Neural cell (in vitro differentiated cells): ENCODE measurements around the gene SGMS2.

Experiments
- EP300 ChIP-seq: fragments of 450-650 bp; conservative IDR thresholded peaks from 2 replicates; pipeline ENCODE4 v1.6.1; 2014; ENCODE audit warnings: antibody characterized with exemption, mild to moderate bottlenecking, moderate library complexity; ENCODE audit not compliant: poor library complexity, severe bottlenecking
- EZH2 ChIP-seq: fragments of 200-600, 300-800 bp; shearing (Covaris generic), sonication (generic); IDR thresholded peaks from 2 replicates; pipeline ENCODE4 v1.6.1; 2014; ENCODE audit warnings: antibody characterized with exemption, low read length, borderline replicate concordance, mild to moderate bottlenecking; ENCODE audit not compliant: insufficient read depth, poor library complexity, severe bottlenecking
- MXI1 ChIP-seq: fragments of 450-650 bp; conservative IDR thresholded peaks from 2 replicates; pipeline ENCODE4 v1.6.1; 2014; ENCODE audit warnings: antibody characterized with exemption, mild to moderate bottlenecking; ENCODE audit not compliant: poor library complexity, severe bottlenecking
- POLR2AphosphoS5 ChIP-seq: IDR thresholded peaks from 2 replicates; pipeline ENCODE4 v1.6.1; 2012
- RAD21 ChIP-seq: fragments of 450-650 bp; conservative IDR thresholded peaks from 2 replicates; pipeline ENCODE4 v1.6.1; 2014; ENCODE audit warnings: antibody characterized with exemption, mild to moderate bottlenecking, moderate library complexity
- REST ChIP-seq: IDR thresholded peaks from 2 replicates; pipeline ENCODE4 v1.6.1; 2012; ENCODE audit warnings: borderline replicate concordance
- SMC3 ChIP-seq: fragments of 450-650 bp; conservative IDR thresholded peaks from 2 replicates; pipeline ENCODE4 v1.6.1; 2014; ENCODE audit warnings: antibody characterized with exemption, mild to moderate bottlenecking, moderate library complexity; ENCODE audit not compliant: poor library complexity
- TAF1 ChIP-seq: IDR thresholded peaks from 2 replicates; pipeline ENCODE4 v1.6.1; 2012; ENCODE audit warnings: low read depth
- TF ChIP-seq, protein P1 (sequence below): fragments of 450-650 bp; IDR thresholded peaks from 2 replicates; pipeline ENCODE4 v1.5.1; 2014; ENCODE audit warnings: antibody characterized with exemption, mild to moderate bottlenecking, moderate library complexity; ENCODE audit not compliant: poor library complexity, severe bottlenecking

GRCh38 chr4:107837776-107838618 lies 13.3 kb downstream of the SGMS2 start:
- TF ChIP-seq EZH2: no peak
- TF ChIP-seq, protein P1, sequence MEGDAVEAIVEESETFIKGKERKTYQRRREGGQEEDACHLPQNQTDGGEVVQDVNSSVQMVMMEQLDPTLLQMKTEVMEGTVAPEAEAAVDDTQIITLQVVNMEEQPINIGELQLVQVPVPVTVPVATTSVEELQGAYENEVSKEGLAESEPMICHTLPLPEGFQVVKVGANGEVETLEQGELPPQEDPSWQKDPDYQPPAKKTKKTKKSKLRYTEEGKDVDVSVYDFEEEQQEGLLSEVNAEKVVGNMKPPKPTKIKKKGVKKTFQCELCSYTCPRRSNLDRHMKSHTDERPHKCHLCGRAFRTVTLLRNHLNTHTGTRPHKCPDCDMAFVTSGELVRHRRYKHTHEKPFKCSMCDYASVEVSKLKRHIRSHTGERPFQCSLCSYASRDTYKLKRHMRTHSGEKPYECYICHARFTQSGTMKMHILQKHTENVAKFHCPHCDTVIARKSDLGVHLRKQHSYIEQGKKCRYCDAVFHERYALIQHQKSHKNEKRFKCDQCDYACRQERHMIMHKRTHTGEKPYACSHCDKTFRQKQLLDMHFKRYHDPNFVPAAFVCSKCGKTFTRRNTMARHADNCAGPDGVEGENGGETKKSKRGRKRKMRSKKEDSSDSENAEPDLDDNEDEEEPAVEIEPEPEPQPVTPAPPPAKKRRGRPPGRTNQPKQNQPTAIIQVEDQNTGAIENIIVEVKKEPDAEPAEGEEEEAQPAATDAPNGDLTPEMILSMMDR: no peak
- no peak for TF ChIP-seq SMC3
- no peak for TF ChIP-seq TAF1
- TF ChIP-seq MXI1: no peak
- no peak for TF ChIP-seq POLR2AphosphoS5
- TF ChIP-seq REST: no peak
- no peak for TF ChIP-seq RAD21
- TF ChIP-seq EP300: no peak
